Activated CD4-positive, alpha-beta T cell treated with anti-CD3 and anti-CD28 coated beads, Interleukin-2, Interleukin-4, amounts not matched to agents 100 ng/mL and 50 ng/mL, durations not matched to agents 16 hours and 8 hours (primary cell): ENCODE data around the gene USP16.

ENCODE experiments used
- DNase-seq: peaks from one replicate; pipeline ENCODE4 v3.0.0-alpha.2; 2020; ENCODE audit warnings: low spot score

Gene USP16

DNA sequence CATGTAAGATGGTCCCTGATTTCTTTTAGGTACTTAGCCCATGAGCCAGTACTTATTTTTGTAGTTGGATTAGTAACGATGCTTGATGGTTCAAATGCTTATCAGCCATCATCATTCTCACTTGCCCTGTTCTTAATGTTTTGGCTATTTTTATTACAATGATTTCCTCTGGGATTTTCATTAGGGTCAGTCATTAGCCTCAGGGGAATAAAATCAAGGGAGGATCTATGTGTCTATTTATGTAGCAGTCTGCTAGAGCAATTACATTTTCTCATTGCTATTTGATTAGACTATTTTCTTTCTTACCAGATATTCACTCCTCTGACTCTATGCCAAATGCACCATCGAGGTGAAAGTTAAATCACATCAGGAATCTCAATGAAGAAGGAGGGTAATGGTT is 59.9 kb downstream of the USP16 start:
- DNase-seq: no peak

DNA sequence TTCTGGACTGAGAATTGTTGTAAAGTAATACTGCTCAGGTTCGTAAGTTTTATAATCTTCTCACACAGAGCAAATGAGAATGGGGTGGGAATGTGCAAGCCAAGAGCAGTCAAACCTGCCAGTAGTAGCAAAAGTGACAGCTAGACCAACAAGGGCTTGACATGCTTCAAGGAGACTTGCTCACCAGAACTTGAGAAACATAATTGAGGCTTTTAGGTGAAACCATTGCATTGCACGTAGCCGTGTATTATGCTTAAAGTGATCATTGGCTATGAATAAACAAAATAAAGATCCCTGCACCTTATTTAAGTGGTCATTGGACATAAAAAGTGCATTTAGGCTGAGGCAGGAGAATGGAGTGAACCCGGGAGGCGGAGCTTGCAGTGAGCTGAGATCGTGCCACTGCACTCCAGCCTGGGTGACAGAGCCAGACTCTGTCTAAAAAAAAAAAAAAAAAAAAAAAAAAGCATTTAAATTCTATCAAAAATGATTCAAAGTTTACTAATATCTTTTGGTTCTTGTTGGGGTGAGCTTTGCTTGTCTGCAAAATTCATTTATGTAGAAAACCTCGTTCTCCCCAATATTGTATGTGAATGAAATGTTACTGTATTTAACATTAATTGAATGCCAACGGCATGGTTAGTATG is 60.8 kb downstream of the USP16 start:
- DNase-seq: no peak

DNA sequence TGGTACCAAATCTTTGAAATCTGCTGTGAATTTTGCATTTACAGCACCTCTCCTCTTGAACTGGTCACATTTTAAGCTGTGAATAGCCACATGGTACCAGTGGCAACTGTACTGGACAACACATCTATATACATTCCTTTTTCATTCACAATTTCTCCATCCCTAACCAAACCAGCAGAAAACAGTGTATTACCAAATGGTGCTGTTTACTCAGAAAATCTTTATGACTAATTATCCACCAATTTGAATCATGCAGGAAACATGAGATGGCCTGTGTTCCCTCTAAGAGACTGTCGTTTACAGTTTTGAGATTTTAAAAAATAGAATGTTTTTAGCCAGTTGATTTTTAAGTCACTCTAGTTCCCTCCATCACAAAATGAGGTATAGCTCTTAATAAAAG is 66.6 kb downstream of the USP16 start:
- peak; percentile 57 for DNase-seq

DNA sequence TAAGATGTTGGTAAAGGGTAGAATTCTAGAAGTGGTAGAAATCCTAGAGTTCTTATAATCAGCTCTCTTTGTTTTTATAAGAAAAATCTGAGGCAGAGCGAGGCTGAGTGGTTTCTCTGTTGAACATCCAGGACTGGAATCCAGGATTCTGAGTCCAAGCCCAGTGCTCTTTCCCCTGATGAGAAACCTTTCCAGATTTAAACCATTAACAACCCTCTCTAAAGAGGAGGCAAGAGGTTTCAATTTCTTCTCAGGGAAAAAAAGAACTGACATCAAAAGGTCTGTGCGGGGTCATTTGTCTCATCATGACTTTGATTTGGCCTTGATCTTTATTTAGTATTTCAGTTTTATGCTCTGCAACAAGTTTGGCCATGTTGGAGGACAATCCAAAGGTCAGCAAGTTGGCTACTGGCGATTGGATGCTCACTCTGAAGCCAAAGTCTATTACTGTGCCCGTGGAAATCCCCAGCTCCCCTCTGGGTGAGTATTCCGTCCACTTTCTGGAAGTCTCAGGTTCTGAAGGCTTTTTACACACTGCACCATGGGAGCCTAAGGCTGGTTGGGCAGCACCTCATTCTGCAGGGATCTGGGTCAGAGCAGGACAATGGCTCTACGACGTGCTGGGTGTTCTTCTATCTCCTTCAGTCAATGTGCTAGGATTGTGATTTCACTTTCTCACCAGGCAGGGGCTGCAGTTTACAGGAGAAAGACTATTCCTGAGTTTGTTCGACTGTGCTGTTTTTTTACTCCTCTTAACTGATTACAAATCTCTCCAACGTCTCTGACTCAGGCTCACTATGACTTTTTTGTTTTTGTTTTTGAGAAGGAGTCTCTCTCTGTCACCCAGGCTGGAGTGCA is 67.9 kb downstream of the USP16 start:
- peak; percentile 46 for DNase-seq

DNA sequence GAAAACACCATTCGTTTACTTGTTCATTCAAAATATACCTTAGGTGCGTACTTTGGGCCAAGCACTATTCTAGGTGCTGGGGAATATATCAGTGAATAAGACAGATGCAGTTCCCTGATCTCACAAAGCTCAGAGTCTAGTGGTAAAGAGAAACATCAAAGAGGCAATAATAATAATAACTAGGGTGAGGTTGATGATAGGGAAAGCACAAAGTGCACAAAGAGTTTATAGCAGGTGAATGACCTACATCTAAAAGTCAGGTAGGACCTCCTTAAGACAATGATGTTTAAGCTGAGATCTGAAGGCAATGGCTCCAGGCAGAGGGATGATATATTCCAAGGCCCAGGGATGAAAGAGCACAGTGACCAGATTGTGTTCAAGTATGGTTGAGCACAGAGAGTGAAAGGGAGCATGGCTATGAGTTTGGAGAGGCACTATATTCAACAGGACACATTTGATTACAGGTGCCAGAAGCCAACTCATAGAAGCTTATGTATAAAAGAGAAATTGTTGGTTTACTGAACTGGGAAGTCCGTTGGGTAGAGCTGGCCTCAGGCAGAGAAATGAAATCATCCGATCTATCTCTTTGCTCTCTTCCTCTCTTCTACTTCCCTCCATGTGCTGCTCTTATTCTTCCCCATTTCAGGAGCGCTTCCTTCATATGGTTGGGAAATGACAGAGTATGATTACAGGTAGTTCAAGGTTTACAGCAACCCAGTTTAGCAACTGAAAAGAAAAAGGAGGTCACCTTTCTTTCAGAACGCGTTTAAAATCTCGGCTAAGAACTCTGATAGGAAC is 71.9 kb downstream of the USP16 start:
- DNase-seq: no peak

DNA sequence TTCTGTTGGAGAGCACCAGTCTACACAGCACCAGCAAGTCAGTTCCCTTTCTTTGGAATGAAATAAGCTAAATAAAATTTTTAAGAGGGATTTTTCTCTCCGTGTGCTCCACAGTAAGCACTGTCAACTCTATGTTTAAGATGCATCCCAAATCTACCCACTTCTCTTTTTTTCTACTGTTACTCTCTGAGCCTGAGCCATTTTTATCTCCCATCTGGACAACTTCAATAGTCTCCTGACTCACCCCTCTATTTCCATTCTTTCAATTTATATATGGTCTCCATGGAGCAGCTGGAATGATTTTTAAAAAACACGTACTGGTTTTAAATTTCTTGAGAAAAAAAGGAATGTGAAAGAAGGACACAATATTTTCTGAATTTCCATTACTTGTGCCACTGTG is 73.7 kb downstream of the USP16 start:
- no peak for DNase-seq

DNA sequence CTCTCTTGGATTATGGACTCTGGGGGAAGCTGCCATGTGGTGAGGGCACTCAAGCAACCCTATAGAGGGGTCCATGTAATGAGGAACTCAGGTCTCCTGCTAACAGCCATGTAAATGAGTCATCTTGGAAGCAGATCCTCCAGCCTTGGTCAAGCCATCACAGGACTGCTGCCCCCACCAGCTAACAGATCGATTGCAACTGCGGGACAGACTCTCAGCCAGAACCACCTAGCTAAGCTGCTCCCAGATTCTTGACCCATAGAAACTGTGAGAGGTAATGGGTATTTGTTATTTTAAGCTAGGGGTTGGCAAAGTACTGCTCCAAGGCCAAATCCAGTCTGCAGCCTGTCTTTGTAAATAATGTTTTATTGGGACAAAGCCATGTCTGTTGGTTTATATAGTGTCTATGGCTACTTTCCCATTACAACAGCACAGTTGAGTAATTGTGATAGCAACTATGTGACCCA is 78.4 kb downstream of the USP16 start:
- no peak for DNase-seq
